Nephron (organoid): Measurements from ENCODE around the gene EEF2KMT.

ENCODE experiments used
- H3K27ac Mint-ChIP-seq, 3 experiments: 2 replicates each; pipeline ENCODE4 v1.8.0; 2020; ENCODE audit warnings: mixed read lengths in 3 of 3, mild to moderate bottlenecking in 2 of 3, moderate library complexity in 1 of 3
- H3K27me3 Mint-ChIP-seq: 2 replicates; pipeline ENCODE4 v1.8.0; 2021; ENCODE audit warnings: low read depth, mild to moderate bottlenecking, moderate library complexity, mixed read lengths
- H3K36me3 Mint-ChIP-seq: 2 replicates; pipeline ENCODE4 v1.8.0; 2020; ENCODE audit warnings: low read depth, mixed read lengths
- H3K4me1 Mint-ChIP-seq: 2 replicates; pipeline ENCODE4 v1.8.0; 2020; ENCODE audit warnings: mixed read lengths
- H3K4me3 Mint-ChIP-seq, 3 experiments: 2 replicates each; pipeline ENCODE4 v1.8.0; 2020; ENCODE audit warnings: mild to moderate bottlenecking in 3 of 3, mixed read lengths in 3 of 3, moderate library complexity in 2 of 3
- H3K9me3 Mint-ChIP-seq: 2 replicates; pipeline ENCODE4 v1.8.0; 2020; ENCODE audit warnings: mixed read lengths
- CTCF ChIP-seq, 3 experiments: fragments of 200-600 bp; sonication (generic); IDR thresholded peaks; one replicate each; pipeline ENCODE4 v1.5.0; 2021; ENCODE audit warnings: antibody characterized with exemption in 3 of 3; ENCODE audit not compliant: unreplicated experiment in 3 of 3

EEF2KMT gene

GRCh38 chr16:5065326-5065725 is 32.3 kb downstream of the EEF2KMT start:
- Mint-ChIP-seq H3K9me3 (no peaks in the 10 kb centered on the region), H3K4me3 (peak overlapping the region in 1 of 3 experiments; percentile 17), H3K27ac (peak overlapping the region in 2 of 3 experiments; percentile 54 to 84), H3K36me3 (no peaks in the 10 kb centered on the region), H3K4me1 (peaks cover 6% of the 10 kb centered on the region), H3K27me3 (peaks cover 24% of the 10 kb centered on the region)
- TF ChIP-seq CTCF (IDR thresholded peaks at IDR 0.05; ENCODE audit: unreplicated experiment in 3 of 3): no peak

- peaks cover 24% of the 10 kb centered on the region for H3K27me3 Mint-ChIP-seq
- H3K4me1 Mint-ChIP-seq: peaks cover 6% of the 10 kb centered on the region
- H3K36me3 Mint-ChIP-seq: no peaks in the 10 kb centered on the region
- H3K9me3 Mint-ChIP-seq: no peaks in the 10 kb centered on the region
- H3K4me3 Mint-ChIP-seq: peak overlapping the region in 1 of 3 experiments; percentile 17
- peak overlapping the region in 2 of 3 experiments; percentile 54 to 84 for H3K27ac Mint-ChIP-seq
- no peak for TF ChIP-seq CTCF (IDR thresholded peaks at IDR 0.05; ENCODE audit: unreplicated experiment in 3 of 3)
Measured at GRCh38 chr16:5064915-5065314, 32.7 kb downstream of the EEF2KMT start.

GRCh38 chr16:5062790-5063765 is 34.5 kb downstream of the EEF2KMT start:
- no peak for TF ChIP-seq CTCF (IDR thresholded peaks at IDR 0.05; ENCODE audit: unreplicated experiment in 3 of 3)
- no peak overlapping the region for H3K4me3 Mint-ChIP-seq
- H3K27me3 Mint-ChIP-seq: peaks cover 24% of the 10 kb centered on the region
- no peaks in the 10 kb centered on the region for H3K9me3 Mint-ChIP-seq
- H3K36me3 Mint-ChIP-seq: no peaks in the 10 kb centered on the region
- peaks cover 6% of the 10 kb centered on the region for H3K4me1 Mint-ChIP-seq
- H3K27ac Mint-ChIP-seq: no peak overlapping the region

- Mint-ChIP-seq H3K9me3 (no peaks in the 10 kb centered on the region), H3K36me3 (no peaks in the 10 kb centered on the region), H3K27me3 (peaks cover 24% of the 10 kb centered on the region), H3K4me1 (peaks cover 6% of the 10 kb centered on the region), H3K4me3 (no peak overlapping the region), H3K27ac (no peak overlapping the region)
- no peak for TF ChIP-seq CTCF (IDR thresholded peaks at IDR 0.05; ENCODE audit: unreplicated experiment in 3 of 3)
Measured at GRCh38 chr16:5062051-5062450, 35.5 kb downstream of the EEF2KMT start.

- Mint-ChIP-seq H3K27ac (no peak overlapping the region), H3K4me1 (peaks cover 1% of the 10 kb centered on the region), H3K27me3 (peaks cover 20% of the 10 kb centered on the region), H3K36me3 (no peaks in the 10 kb centered on the region), H3K4me3 (no peak overlapping the region), H3K9me3 (no peaks in the 10 kb centered on the region)
- TF ChIP-seq CTCF (IDR thresholded peaks at IDR 0.05; ENCODE audit: unreplicated experiment in 3 of 3): no peak
Measured at GRCh38 chr16:5060073-5060641, 37.4 kb downstream of the EEF2KMT start.
